GM13977 (cell line): ENCODE results near the gene RAB6B.

ENCODE experiments used
- DNase-seq: peaks from one replicate; pipeline ENCODE4 v3.0.0; 2012; ENCODE audit warnings: low spot score
- in situ Hi-C: fragments of 300-500 bp; cut with MboI; formaldehyde crosslinking; loops from one replicate; pipeline ENCODE4 v1.12.0; 2022; ENCODE audit warnings: low sequenced_read_pairs, low pct_unique_long_range_greater_than_20kb, mixed read lengths, inconsistent platforms; ENCODE audit not compliant: unreplicated experiment
- TF ChIP-seq, protein P1 (sequence below): IDR thresholded peaks from 2 replicates; pipeline ENCODE4 v1.5.1; 2012; ENCODE audit warnings: mild to moderate bottlenecking, control low read depth; ENCODE audit not compliant: insufficient read depth; ENCODE audit errors: extremely low read depth, missing control alignments

The RAB6B gene

DNA sequence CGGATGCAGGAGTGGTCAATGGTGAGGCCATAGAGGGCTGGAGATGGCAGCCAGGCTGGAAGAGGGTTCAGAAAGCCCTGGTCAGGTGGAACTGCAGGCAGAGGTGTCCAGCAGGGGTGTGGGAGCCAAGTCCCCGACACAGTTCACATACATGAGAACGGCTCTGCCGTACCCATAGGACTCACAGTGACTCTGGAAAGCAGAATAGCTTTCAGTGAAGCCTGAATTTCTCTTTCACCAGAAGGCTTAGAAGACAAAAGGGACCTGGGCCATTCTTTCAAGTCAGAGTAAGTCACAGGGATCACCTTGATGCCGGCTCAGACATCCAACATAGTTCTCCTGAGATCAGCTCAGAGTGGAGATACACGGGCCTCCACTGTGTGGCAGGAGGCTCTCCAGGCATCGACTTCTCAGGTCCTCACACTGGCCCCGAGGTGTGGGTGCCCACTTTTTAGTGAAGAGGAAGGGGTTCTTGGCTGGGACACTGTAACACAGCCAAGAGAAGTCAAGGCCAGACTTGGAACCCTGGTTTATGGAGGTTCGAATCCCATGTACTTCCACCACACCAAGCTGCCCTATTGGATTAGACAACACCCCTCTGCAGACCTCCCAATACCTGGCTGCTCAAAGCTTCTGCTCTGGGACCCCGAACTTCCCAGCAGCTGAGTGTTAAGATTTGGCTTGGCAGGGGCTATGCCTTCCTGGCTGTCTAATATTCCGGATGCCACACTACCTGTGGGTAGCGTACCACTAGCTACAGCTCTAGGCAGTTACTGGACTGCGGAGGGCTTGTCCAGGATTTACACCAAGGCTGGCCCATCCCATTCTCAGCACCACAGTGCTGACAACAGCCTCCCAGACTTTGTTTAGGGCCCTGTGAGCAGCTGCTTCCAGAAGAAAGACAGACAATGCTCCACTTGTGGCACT lies 40.4 kb upstream of the RAB6B start:
- in situ Hi-C loops: loop anchor here (25.0 kb wide), 1 partner anchor 526 kb away; no protein-coding TSS in a partner anchor
- TF ChIP-seq, protein P1, sequence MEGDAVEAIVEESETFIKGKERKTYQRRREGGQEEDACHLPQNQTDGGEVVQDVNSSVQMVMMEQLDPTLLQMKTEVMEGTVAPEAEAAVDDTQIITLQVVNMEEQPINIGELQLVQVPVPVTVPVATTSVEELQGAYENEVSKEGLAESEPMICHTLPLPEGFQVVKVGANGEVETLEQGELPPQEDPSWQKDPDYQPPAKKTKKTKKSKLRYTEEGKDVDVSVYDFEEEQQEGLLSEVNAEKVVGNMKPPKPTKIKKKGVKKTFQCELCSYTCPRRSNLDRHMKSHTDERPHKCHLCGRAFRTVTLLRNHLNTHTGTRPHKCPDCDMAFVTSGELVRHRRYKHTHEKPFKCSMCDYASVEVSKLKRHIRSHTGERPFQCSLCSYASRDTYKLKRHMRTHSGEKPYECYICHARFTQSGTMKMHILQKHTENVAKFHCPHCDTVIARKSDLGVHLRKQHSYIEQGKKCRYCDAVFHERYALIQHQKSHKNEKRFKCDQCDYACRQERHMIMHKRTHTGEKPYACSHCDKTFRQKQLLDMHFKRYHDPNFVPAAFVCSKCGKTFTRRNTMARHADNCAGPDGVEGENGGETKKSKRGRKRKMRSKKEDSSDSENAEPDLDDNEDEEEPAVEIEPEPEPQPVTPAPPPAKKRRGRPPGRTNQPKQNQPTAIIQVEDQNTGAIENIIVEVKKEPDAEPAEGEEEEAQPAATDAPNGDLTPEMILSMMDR: no peak
- DNase-seq: no peak

DNA sequence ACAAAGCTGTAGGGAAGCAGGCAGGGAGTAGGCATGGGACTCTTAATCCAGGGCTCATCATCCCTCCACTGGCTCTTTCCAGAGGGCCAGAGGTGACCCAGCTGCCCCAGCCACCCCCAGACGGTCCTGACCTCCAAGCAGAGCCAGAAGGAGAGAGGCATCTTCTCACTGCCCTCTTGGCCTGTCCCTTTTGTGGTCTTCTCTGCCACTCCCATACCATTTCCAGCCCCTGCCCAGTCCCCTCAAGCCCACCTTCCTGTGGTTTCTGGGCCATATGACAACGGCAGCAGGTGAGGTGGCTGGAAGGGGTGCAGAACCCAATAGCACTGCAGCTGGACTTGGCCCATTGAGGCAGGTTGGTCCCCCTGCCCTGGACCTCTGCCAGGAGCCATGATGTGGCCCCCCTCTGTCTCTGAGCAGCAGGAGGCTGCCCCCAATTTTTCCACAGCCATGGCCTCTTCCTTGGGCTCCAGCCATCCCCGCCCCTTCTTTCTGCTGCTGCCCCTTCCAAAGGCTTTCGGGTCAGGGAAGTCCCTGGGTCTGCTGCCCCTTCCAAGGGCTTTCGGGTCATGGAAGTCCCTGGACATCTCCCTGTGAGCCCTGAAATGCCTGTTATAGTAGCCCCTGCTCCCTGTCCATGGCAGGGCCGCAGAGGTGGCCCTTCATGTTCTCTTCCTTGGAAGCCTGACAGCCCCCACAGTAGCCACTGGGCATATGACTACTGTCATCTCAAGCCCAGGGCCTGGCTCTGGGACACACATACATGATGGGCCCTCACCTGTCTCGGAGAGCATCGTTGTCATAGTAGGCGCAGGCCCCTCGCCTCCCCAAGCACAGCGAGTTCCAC lies 39.5 kb upstream of the RAB6B start:
- TF ChIP-seq, protein P1: no peak
- in situ Hi-C loops: loop anchor here (25.0 kb wide), 1 partner anchor 527 kb away; no protein-coding TSS in a partner anchor

DNA sequence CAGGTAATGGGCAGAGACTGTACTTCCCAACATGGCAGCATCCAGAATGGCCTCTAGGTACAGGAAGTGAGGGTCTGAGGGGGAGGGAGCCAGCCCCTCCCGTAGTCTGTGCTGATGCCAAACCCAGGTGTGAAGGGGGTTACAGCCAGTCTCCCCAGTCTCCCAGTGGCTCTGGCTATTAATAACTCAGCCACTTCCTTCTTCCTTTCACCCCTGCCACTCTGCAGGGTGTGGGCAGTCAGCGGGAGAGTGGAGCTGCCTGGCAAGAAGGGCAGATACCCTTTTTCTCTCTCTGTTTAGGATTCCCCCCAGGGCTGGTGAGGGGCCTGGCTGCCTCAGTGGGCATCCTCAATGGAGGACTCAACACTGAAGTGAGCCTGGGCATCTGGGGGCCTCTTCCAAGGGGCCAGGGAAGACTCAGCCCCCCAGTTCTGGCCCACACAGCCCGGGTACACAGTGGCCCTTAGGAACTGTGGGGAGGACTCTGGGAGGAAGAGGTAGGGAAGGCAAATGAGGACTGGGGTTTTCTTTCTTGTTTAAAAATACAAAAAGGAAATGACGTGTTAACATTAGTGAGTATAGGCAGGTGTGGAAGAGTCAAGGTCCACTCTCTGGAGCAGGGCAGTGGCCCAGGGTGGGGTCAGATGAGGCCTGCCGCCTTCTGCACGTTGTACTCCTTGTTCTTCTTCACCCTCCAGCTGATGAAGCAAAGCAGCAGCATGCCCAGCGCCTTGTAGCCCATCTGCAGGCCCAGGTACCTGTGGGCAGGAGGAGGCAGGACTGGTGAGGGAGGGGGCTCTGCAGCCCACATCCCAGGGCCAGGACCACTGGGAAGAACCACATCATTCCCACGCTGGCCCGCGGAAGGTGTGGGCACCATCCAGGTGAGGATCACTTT lies 38.6 kb upstream of the RAB6B start:
- in situ Hi-C loops: loop anchor here (25.0 kb wide), 1 partner anchor 528 kb away; no protein-coding TSS in a partner anchor
- no peak for DNase-seq
- TF ChIP-seq, protein P1: no peak

More for the DNA sequence above, 39.5 kb upstream of the RAB6B start:
- no peak for DNase-seq

DNA sequence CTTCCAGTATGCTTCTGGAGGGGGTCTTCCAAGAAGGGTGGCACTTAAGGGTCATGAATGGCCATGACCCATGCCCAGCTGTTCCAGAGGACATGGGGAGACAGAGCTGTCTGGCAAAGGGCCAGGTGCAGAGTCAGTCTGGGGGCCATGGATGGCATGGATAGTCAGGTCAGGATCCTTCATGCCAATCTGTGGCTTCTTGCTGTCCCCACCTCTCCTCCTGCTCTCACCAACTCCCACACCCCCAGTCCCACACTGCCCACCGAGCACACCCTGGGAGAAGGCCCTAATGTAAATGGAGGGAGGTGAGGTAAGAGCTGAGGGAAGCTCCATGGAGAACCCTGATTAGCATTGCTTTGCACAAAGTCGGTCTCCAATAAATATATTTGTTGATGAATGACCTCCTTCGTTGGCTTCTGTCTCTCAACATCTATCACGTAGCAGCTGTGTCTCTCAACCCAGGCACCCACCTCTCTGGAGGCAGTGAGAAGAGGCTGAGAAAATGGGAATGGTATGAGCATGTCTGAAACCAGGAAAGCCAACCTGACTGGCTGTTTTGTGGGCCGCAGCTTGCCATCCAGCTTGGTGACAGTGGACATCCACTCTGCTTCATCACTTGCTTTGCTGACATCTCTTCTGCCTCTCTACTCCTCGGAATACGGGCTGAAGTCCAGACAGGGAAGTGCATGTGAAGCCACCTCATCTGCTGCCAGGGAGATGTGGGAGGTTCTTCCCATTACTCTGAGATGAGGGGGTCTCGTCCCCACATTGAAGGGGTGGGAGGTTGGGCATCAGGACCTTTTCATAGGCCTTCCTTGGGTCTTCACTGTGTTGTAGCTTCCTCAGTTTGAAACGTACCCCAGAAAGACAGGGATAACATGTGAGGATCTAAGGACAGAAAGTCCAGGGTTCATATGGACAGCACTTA lies 37.7 kb upstream of the RAB6B start:
- no peak for DNase-seq
- TF ChIP-seq, protein P1: no peak
- in situ Hi-C loops: loop anchor here (25.0 kb wide), 1 partner anchor 529 kb away; no protein-coding TSS in a partner anchor

DNA sequence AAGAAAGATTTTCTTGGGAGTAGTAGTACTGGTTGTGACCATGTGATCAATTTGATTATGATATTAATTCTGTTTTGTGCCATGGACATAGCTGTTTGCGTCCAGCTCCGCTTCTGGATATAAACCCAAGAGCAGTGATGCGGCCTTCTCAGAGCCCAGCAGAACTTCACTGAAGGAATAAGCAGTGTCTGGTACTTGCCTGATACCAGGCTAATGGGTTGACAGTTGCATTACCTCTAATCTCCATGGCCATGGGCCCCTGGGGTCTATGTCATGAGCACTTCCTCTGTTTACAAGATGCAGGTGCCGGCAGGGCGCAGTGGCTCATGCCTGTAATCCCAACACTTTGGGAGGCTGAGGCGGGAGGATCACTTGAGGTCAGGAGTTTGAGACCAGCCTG lies 36.3 kb upstream of the RAB6B start:
- DNase-seq: no peak
- in situ Hi-C loops: loop anchor here (25.0 kb wide), 1 partner anchor 530 kb away; no protein-coding TSS in a partner anchor
- TF ChIP-seq, protein P1: no peak
